Esophagus mucosa (tissue), 1 donor: ENCODE data around the gene RGMB. TPM values are rescaled to one million over a fixed set of nuclear protein-coding genes. Genes with fewer than 3 reads are reported as not detected.

Source experiments
- ATAC-seq: fragments of 200-7000 bp; cut with Tn5 transposase; one replicate; pipeline ENCODE4 v1.9.1; 2020
- total RNA-seq: library from RNA; stranded (reverse); gene quantifications from one replicate; pipeline ENCODE4 v1.2.4, GENCODE V29; 2023
- donor health status: DM: yes; HTN: yes; CAD: no.

RGMB gene
- total RNA-seq, 1 donor from 2014 or later, result 9.7 TPM

DNA sequence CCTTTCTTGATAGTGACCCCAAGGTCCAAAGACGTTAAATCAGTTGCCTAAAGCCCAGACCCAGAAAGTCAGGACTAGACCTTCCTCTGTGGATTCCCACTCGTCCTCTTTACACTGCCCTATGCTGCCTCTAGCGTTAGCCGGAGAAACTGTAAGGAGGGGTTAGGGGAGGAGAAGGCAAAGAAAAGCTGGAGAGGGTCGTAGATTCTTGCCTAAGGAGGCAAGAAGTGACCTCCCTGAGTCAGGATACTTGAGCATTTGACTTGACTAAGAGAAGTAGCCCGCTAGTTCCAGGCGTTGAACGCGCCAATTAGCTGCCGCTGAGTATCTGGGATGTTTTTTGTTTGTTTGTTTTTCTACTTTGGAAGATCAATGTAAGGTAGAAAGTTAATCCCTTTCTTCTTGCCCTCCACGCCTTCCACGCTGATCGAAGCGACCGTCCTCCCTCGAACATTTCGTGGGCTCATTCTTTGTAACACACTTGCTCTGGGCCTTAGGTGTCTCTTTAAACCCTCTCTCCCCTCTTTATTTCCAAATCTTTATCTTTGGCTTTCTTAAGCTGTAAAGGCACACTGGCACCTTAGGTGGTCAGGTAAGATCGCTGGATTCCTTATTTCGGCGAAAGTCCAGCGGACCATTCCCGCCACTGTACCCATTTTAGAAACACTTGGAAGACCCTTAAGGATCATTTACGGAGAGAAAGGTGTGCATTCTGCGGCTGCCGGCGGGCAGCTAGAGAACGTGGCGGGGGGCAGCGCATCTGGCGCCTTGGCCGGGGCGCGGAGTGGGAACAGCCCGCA lies 5.1 kb upstream of the RGMB start:
- peak; percentile 35 for ATAC-seq

DNA sequence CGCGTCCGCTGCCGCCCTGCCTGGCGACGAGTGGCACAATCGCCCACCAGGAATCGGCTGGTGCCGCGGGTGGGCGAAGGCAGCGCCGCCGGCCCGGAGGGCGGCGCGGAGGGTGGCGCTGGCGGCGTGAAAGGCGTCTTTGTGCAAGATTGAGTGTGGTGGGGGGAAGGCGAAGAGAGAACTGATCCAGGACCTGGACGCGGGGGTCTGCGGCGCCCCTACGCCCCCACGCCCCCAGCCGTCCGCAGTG lies 4.6 kb upstream of the RGMB start:
- ATAC-seq, result no peak

DNA sequence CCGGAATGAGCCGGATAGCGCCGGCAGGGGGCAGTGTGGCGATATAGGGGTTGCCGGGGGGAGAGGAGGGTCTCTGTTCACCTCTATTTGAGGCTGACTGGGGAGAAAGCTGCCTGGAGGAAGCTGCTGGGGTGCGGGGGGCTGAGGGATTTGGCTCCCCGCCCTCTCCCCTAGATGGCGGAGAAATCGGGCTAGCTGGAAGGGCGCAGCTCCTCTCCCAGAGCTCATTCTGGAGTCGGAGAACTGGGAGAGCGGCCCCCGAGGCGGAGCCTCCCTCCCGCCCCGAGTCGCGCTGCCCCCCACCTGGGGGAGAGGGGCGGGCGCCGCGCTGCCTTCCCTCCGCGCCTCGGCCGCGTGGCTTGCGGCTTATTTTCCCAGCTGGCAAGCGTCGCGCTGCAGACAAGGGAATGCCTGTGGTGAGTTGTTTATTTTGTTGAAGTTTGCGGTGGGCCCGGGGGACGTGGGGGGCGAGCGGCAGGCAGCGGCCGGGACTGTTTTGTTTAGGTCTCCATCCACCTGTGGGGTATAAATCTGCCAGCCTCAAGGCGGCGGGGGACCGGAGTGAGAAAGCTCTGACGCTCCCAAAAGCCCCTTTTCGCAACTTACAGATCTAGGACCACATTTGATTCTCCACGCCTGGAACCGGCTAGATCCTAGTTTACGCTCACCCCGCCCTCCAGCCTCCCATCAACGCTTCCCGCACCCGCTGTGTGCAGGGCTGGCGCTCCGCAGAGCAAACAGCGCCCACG lies 4.1 kb upstream of the RGMB start:
- ATAC-seq, result no peak

DNA sequence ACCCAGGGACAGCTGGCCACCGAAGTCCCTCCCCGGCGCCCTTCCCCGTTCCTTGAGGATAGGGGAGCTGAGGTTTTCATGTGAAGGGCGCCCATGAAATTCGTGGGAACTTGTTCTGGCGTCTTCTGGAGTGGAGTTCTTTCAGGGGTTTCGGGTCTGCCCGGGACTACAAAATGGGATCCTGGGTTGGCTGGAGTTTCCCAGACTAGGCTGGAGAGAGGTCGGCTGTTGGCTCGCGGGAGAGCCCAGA lies 3.6 kb upstream of the RGMB start:
- no peak for ATAC-seq

DNA sequence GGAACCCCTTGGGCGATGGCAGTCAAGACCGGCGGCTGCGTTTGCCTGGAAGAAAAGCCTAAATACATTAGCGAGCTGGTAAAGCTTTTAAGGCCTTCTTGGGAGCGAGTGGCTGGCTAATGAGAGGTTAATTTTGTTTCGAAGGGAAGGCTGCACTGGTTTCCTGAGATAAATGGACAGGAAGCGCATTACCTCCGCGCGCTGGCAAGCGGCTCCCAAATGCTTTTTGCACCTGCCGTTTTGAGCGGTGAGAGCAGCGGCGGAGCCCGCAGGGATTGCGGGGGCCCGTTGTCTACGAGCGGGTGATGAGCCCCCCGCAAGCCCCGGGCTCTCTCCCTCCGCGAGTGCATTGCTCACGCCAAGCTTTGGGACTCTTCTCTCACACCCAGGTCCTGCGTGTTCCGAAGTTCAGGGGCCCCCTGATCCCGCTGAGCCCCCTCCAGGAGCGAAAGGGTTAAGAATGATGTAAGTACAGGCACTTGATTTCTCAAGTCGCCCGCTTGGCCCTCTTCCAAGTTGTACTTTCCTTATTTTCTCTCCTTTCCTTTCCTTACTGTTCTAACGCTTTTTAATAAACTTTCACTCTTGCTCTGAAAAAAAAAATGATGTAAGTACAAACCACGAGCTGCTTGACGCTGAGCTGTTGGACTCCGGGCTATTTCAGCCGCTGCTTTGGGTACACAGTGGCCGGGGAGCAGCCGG lies 3.1 kb upstream of the RGMB start:
- no peak for ATAC-seq

DNA sequence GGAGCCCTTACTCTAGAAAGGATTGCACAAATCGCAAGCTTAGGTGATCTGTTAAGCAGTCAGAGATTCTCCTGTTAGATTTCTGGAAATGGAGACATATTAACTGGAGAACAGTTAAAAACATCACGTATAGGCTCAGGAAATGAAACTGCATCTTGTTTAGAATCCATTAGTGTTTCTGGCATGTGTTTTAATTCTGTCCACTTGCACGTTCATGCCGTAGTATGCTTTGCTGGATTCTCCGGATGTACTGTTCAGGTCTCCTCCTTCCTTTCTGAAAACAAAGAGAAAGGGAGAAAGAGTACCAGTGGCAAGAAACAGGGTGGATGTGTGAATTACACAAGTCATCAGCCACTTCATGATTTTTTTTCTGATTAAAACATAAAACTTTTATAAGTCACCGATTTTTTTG lies 2.5 kb upstream of the RGMB start:
- ATAC-seq, result no peak

- ATAC-seq, result no peak
These were observed 1.9 kb upstream of the RGMB start for GRCh38 chr5:98771382-98772109.

- ATAC-seq, result peak; percentile 74
These were observed 849 bp upstream of the RGMB start for GRCh38 chr5:98772415-98773213.

GRCh38 chr5:98773214-98773463 lies 324 bp upstream of the RGMB start:
- no peak for ATAC-seq

DNA sequence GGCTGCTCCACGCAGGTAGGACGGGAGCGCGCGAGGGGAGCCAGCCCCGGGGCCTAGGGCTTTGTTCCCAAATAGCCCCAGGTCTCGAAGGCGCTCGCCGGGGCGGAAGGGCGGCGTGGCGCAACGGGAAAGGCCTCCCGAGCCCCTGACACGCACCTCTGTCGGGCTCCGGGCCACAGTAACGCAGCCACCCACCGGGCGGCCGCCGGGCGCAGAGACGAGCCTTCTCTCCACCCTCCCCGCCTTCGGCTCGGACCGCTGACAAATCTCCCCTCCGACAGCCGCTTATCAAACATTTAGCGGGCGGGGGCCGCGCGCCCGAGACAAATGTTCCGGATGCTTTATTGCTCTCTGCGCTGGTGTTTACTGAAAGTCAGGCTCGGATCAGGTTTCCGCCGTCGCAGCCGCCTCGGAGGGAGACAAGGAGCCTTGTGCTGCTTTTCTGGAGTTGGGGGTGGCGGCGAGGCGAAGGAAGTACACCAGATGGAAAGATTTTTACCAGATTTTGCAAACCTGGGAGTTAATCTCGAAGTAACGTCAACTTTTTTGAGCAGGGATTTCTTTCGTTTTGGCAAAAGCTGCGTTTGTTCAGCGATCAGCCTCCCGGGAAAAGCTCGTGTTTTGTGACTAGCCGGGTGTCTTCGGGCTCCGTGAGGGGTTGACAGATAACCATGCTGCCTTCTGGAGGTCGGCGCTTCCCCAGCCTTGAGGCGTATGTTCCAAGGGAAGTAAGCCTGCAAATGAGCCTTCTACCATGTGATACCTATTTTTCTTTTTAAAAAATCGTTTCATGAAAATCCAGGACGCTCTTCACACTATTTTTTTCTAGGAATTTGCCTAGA lies 950 bp downstream of the RGMB start:
- peak; percentile 17 for ATAC-seq

DNA sequence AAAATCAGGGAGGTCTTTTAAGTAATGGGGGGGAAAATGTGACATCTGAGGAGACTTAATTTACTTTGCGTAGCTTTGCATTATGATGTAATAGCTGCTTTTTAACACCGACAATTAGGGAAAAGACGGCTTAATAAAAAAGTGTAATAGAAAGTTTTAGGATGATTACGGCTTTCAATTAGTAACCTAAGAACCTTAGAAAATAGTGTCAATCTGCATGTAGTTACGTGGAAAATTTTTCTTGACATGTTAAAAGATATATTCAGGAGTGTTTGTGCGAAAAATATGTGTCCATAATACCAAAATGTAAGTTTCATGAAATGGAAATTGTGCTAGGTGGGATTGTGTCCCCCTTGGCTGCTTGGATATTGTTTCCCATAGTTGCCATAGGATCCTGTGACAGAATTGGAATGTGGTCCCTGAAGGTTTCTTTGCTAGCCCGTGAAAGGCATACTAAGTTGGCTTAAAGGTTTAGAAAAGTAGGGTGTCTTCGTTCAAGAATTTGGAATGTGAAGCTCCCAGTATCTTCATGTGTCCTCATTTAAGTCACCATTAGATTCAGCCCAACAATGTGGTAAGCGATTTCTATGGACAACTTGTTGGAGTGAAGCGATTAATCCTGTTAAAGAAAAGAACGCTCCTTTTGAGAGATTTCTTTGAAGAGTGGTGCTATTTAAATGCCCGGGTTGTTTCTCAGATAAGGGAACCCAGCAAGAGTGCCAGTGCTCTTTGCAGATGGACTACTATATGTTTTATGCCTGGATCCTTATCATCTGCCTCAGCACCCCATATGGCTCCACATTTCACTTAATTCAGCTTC lies 2.0 kb downstream of the RGMB start:
- no peak for ATAC-seq

GRCh38 chr5:98776066-98776705 lies 2.7 kb downstream of the RGMB start:
- no peak for ATAC-seq

DNA sequence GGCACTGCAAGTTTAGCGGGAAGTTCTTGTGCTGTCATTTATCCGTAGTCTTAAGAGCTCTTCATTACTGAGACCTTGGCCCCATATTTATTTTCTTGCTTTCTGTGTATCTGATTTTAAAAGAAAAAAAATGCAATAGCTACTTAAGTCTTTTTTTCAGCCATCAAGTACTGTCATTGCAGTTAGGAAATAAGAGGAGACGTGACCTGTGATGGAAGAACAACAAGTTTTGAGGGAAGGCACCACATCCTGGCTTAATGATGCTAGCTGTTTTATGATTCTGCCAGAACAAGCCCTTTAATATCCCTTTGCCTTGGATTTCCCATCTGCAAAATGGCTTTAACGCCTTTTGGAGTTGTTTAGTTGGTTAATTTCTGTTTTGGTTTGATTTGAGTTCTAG lies 3.8 kb downstream of the RGMB start:
- no peak for ATAC-seq

DNA sequence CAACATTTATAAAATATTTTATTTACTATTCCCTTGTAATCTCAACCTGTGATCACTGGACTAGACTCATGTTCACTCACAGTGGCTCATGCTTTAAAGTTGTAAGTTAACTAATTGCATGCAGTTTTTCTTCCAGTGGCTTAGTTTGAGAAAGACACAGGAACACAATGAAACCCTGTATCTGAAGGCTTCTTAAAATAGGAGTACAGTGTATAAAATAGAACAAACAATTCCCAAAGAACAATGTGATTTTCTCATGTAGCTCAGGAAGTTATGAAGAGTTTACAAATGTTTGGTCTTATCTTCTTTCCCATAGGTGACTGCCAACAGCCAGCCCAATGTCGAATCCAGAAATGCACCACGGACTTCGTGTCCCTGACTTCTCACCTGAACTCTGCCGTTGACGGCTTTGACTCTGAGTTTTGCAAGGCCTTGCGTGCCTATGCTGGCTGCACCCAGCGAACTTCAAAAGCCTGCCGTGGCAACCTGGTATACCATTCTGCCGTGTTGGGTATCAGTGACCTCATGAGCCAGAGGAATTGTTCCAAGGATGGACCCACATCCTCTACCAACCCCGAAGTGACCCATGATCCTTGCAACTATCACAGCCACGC lies 5.9 kb downstream of the RGMB start:
- no peak for ATAC-seq

DNA sequence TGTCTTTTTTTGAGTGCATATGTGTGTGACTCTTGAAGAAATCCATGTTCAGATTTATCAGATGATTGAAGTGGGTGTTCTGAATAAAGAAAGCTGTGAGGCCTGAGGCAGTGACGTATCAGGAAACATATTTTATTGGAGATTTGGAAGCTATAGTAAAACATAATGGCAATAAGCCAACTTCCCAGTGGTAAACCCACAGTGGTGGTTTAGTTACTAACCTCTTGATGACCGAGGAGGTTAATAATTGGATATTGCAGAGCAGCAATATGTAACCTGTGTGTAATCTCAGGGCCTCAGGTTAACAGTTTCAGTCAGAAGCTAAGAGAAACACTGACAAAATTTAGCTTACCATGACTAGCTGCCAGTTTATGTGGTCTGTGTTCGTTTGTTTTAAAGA lies 6.9 kb downstream of the RGMB start:
- no peak for ATAC-seq

DNA sequence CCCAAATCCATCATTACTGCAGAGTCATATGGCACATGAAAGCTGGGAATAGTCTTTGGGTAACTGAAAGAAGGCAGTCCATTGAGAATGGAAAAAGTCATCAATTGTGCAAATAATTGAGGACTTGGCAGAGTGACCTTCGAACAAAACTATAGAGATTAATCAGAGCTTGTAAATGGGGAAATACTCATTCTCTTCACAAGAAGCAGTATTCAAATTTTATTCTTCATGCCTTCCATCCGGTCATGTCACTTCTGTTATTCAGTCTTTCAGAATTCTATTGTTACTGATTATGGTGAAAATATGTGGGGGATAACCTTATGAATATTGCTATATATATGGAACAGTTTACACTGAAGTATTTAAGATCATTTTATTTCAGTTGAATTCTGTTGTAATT lies 8.1 kb downstream of the RGMB start:
- no peak for ATAC-seq

GRCh38 chr5:98781964-98782363 lies 8.5 kb downstream of the RGMB start:
- no peak for ATAC-seq

- no peak for ATAC-seq
These were observed 9.7 kb downstream of the RGMB start for GRCh38 chr5:98783051-98783649.

DNA sequence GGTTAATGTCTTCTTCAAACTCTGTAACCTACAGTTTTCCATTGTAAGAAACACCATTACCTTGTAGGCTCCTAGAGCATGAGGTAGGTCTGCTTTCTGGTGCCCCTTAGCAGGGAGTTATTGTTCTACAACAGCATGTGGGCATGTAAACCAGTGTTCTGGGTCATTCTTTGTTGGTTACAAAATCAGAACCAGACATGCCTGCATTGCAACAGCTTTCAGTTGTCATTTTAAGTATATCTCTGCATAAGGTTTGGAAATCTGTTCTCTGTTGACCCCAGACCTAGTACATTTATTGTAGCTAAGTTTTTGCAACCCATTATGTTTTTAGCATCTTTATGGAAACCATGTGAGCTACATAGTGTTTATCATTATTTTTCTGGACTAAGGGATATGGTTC lies 10.9 kb downstream of the RGMB start:
- no peak for ATAC-seq

DNA sequence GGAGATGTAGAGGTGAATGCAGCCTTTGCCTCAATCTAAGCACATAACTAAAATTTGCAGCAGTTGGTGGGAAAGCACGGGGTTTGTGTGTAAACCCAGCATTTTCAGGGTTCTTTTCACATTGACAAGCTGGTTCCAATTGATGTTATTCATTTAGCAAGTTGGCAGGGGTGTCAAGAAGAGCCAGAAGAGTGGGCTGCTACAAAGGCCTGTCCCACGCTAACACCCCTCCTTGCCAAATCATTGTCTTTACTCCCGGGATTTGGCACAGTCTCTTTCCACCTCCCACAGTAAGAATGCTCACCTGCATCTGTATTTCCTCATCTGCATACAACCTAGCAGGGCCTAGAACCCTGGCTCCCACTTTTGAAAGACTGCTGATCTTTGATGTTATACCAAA lies 11.8 kb downstream of the RGMB start:
- ATAC-seq, result peak; percentile 21
